Calu3 (cell line): ENCODE results near the gene NAPEPLD. TPM values are rescaled to one million over a fixed set of nuclear protein-coding genes. Genes with fewer than 3 reads are reported as not detected.
A peak's percentile ranks its signal among the peaks of the same experiment; 100 is the strongest.

Experiments
- BruUV-seq: library from RNA; stranded (reverse); fragments of 400-500 nt; replicated peaks from 2 replicates; lab custom pipeline; 2021; lab: Mats Ljungman, UMichigan
- CTCF ChIA-PET: fragments of 300-600 bp; sonication (Branson Sonifier 250); formaldehyde crosslinking; loops from one replicate; lab custom pipeline; 2022; ENCODE audit warnings: antibody characterized with exemption; lab: Charles Lee
- DNase-seq: peaks from one replicate; pipeline ENCODE4 v3.0.0; 2022
- H3K27ac Mint-ChIP-seq: one replicate; pipeline ENCODE4 v1.8.0; 2022; ENCODE audit warnings: mixed read lengths; ENCODE audit not compliant: unreplicated experiment
- H3K27me3 Mint-ChIP-seq: one replicate; pipeline ENCODE4 v1.8.0; 2022; ENCODE audit warnings: mixed read lengths; ENCODE audit not compliant: unreplicated experiment
- H3K36me3 Mint-ChIP-seq: one replicate; pipeline ENCODE4 v1.8.0; 2022; ENCODE audit warnings: mild to moderate bottlenecking, moderate library complexity, mixed read lengths; ENCODE audit not compliant: insufficient read depth, unreplicated experiment
- H3K4me1 Mint-ChIP-seq: one replicate; pipeline ENCODE4 v1.8.0; 2022; ENCODE audit warnings: mild to moderate bottlenecking, low read depth, mixed read lengths; ENCODE audit not compliant: unreplicated experiment
- H3K4me3 Mint-ChIP-seq: one replicate; pipeline ENCODE4 v1.8.0; 2022; ENCODE audit warnings: mild to moderate bottlenecking, low read depth, moderate library complexity, mixed read lengths; ENCODE audit not compliant: unreplicated experiment
- H3K9me3 Mint-ChIP-seq: one replicate; pipeline ENCODE4 v1.8.0; 2022; ENCODE audit warnings: low read depth, mixed read lengths; ENCODE audit not compliant: unreplicated experiment
- CTCF ChIP-seq: fragments of 200-600 bp; IDR thresholded peaks from one replicate; pipeline ENCODE4 v1.8.0; 2022; ENCODE audit warnings: antibody characterized with exemption; ENCODE audit not compliant: unreplicated experiment
- intact Hi-C: fragments of 100-400 bp; cut with micrococcal nuclease; formaldehyde crosslinking; loops from one replicate; pipeline ENCODE4 v1.10.0; 2022; ENCODE audit not compliant: unreplicated experiment
- total RNA-seq: library from RNA; stranded (reverse); gene quantifications from 2 replicates; pipeline ENCODE4 v1.2.3, GENCODE V29; 2022

Gene NAPEPLD
- total RNA-seq, 1 experiment from 2014 or later = 28.6 TPM

GRCh38 chr7:103077318-103077717, 71.6 kb downstream of the NAPEPLD start:
- peaks cover 34% of the 10 kb centered on the region for H3K36me3 Mint-ChIP-seq
- BruUV-seq = no TSS peak
- no peaks in the 10 kb centered on the region for H3K27me3 Mint-ChIP-seq
- intact Hi-C loops = loop anchor here (5.0 kb wide), 1 partner anchor 70 kb away; the partner anchor contains the start of gene NAPEPLD
- no peak for TF ChIP-seq CTCF
- DNase-seq = no peak
- CTCF ChIA-PET = interaction anchor here (0.6 kb wide), 1 partner anchor 188 kb away, joined by 3 read pairs; no protein-coding TSS in a partner anchor
- peaks cover 31% of the 10 kb centered on the region for H3K4me1 Mint-ChIP-seq
- H3K9me3 Mint-ChIP-seq = no peaks in the 10 kb centered on the region
- no peak overlapping the region for H3K27ac Mint-ChIP-seq
- H3K4me3 Mint-ChIP-seq = no peak overlapping the region

- DNase-seq = no peak
- no peaks in the 10 kb centered on the region for H3K9me3 Mint-ChIP-seq
- H3K36me3 Mint-ChIP-seq = peaks cover 34% of the 10 kb centered on the region
- H3K4me3 Mint-ChIP-seq = peak overlapping the region; percentile 83
- intact Hi-C loops = loop anchor here (5.0 kb wide), 1 partner anchor 71 kb away; the partner anchor contains the start of gene NAPEPLD
- BruUV-seq = no TSS peak
- H3K27ac Mint-ChIP-seq = no peak overlapping the region
- H3K27me3 Mint-ChIP-seq = no peaks in the 10 kb centered on the region
- TF ChIP-seq CTCF = no peak
- H3K4me1 Mint-ChIP-seq = peaks cover 33% of the 10 kb centered on the region
- CTCF ChIA-PET = interaction anchor here (0.6 kb wide), 1 partner anchor 187 kb away, joined by 3 read pairs; no protein-coding TSS in a partner anchor
These were observed 72.1 kb downstream of the NAPEPLD start for GRCh38 chr7:103076764-103077163.

- peaks cover 34% of the 10 kb centered on the region for H3K36me3 Mint-ChIP-seq
- DNase-seq = peak; percentile 43
- intact Hi-C loops = loop anchor here (5.0 kb wide), 1 partner anchor 72 kb away; the partner anchor contains the start of gene NAPEPLD
- H3K27me3 Mint-ChIP-seq = no peaks in the 10 kb centered on the region
- no peak for TF ChIP-seq CTCF
- no peaks in the 10 kb centered on the region for H3K9me3 Mint-ChIP-seq
- TSS peak; percentile 52 for BruUV-seq
- H3K4me1 Mint-ChIP-seq = peaks cover 33% of the 10 kb centered on the region
- CTCF ChIA-PET = interaction anchor here (0.8 to 1.6 kb wide), 6 partner anchors 10 to 327 kb away, joined by 3 to 8 read pairs (median 3); partner anchors contain the start of gene FAM185A
- H3K27ac Mint-ChIP-seq = peak overlapping the region; percentile 78
- H3K4me3 Mint-ChIP-seq = peak overlapping the region; percentile 83
These were observed 73.5 kb downstream of the NAPEPLD start for GRCh38 chr7:103075337-103075918.

GRCh38 chr7:103074519-103075336, 74.2 kb downstream of the NAPEPLD start, which contains the start of the genes ARMC10 and FBXL13:
TSS of gene ARMC10 (plus strand) at chr7:103075140. CDS start at chr7:103075273, 133 bp downstream.
TSS of gene FBXL13 (minus strand) at chr7:103074796.
- intact Hi-C loops = loop anchor here (5.0 kb wide), 1 partner anchor 73 kb away; the partner anchor contains the start of gene NAPEPLD

More at GRCh38 chr7:103074519-103075336, 74.2 kb downstream of the NAPEPLD start, which contains the start of the genes ARMC10 and FBXL13:
- BruUV-seq = no TSS peak
- Mint-ChIP-seq H3K4me3 (peak within 1 kb of the TSS; percentile 83), H3K9me3 (no peaks in the 10 kb centered on the region), H3K4me1 (peaks cover 33% of the 10 kb centered on the region), H3K27ac (peak within 1 kb of the TSS; percentile 78), H3K36me3 (peaks cover 34% of the 10 kb centered on the region), H3K27me3 (no peaks in the 10 kb centered on the region)
- CTCF ChIA-PET = interaction anchor here (0.8 to 1.6 kb wide), 6 partner anchors 9 to 326 kb away, joined by 3 to 8 read pairs (median 3); partner anchors contain the start of gene FAM185A
- DNase-seq = peak; percentile 88
- TF ChIP-seq CTCF = no peak
